UCSD-AML1 (cell line): ENCODE data around the gene FAM120B.

Source experiments
- DNase-seq: peaks from one replicate; lab custom pipeline; 2025; ENCODE audit not compliant: unreplicated experiment; lab: John Stamatoyannopoulos, UW

FAM120B gene

GRCh38 chr6:170271771-170272314, 34.7 kb upstream of the FAM120B start:
- DNase-seq: peak; percentile 71

- DNase-seq: no peak
These were observed 34.1 kb upstream of the FAM120B start for GRCh38 chr6:170272341-170273065.

DNA sequence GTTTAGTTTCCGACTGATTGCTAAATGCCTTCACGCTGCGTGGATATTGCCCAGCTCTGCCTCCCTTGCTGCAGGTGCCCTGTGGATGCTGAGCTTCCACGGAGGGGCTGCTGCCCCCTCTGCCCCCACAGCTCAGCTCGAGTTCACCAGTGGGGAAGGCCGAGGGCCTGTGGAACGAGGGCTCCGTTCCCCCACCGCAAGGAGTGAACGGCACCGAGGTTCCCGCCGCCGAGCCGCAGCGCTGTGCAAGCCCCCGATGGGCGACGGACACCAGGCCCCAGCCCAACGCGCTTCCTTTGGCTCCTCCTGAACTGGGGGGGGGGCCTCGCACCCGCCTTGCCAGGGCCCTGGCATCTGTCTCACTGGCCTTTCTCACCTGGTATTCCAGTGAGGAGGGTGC, 33.4 kb upstream of the FAM120B start:
- DNase-seq: no peak

- no peak for DNase-seq
These were observed 32.9 kb upstream of the FAM120B start for GRCh38 chr6:170273681-170274080.

DNA sequence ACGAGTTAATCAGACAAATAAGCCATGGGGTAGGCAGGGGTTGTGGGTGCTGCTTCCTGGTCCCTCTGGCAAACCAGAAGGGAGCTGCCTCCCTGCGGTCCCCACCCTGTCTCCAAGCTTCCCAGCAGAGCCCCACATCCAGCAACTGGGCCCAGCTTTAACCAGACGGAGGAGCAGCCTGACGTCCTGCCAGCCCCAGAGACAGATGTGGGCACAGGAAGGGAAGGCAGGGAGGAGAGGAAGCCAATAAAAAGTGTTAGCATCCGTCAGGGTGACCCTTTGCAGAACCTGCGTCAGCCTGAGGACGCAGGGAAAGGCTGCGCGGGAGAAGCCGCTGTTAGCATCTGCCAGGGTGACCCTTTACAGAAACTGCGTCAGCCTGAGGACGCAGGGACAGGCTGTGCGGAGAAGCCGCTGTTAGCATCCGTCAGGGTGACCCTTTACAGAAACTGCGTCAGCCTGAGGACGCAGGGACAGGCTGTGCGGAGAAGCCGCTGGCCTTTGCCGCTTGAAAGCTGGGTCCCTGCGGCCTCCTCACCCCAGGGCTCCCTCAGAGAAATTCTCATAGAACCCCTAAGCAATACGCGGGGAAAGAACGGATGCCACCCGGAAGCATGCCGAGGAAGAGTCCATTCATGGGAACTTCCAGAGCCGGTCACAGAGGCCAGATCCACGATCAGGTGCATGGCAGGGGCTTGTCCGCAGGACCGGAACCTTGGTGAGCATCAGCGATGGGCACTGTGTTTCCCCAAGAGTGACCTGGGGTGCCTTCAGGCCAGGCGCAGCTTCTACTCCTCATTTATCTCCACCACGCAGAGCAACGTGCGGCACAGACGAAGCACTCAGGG, 31.6 kb upstream of the FAM120B start:
- DNase-seq: no peak

DNA sequence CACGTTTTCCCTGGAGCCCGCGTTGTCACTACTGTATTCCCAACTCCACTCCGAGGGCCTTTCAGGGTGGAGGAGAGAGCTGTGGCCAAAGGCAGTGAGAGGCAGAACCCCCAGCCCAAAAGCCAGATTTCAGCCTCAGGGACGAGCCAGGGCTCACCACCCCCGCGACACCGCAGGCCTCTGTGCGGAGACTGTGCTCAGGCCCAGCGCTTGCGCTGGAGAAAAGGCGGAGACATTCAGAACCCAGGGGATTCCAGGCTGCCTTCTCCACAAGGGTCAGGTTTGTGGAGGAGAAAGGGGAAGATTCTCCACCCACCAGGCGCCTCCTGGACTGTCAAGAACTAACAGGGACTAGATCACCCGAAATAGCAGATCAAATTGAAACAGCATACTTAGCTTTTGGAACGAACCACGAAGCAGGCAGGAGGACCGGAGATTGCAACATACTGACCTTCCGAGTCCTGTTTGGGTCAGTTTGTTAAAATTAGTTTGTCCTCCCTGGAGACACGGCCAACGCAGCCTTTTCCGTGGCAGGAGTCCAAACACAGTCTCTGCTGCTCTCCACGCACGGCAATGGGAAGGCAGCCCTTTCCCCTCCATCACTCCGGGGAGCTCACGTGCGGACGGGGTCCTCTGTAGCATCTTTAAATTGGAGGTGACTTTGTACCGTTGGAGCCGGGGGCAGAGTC, 30.0 kb upstream of the FAM120B start:
- DNase-seq: no peak

DNA sequence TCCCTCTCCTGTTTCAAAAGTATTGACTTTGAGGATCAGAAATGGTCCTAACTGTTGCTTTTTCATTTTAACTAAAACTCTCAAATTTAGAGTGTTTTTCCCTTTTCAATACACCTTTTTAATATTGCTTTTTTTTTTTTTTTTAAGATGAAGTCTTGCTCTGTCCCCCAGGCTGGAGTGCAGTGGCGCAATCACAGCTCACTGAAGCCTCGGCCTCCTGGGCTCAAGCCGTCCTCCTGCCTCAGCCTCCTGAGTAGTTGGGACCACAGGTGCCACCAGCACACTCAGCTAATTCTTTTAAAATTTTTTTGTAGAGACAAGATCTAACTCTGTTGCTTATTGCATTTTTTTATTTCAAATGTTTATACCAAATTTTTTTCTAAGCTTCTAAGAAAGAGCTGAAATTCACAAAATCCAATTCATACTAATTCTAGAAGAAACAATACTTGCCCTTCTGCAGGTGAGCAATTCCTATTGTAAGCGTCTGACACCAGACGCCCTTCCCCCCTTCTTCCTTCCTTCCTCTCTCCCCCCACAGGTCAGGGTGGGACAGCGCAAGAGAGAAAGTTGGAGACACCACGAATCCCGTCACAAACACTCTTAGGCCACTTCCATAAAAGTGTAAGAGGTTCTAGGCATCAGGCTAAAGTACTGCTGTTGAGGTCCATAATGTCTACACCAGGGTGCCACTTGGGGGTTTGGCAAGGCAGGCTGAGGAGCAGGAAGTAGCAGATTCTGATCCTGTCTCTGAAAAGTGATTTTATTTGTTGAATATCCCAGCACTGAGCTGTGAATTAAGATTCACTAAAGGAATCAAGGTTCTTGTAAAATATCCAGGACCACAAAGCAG, 28.4 kb upstream of the FAM120B start:
- no peak for DNase-seq

GRCh38 chr6:170278743-170279094, 27.8 kb upstream of the FAM120B start:
- DNase-seq: peak; percentile 25

DNA sequence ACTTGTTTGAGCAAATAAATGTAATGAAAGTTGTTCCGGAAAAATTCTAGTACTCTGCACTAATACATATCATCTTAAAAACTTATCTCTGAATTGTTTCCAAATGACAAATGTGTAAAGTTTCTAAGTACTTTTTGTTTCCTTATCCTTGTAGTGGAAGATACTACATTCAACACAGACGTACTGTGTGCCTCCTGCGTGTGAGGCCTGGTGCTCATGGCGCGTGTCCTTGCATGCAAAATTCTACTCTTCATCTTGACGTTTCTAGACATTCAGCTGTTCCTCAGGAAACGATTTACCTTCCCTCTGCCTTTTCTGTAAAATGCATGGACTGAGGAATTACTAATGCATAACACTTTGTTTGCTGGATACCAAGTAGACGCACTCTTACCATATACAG, 27.1 kb upstream of the FAM120B start:
- no peak for DNase-seq

- no peak for DNase-seq
These were observed 26.4 kb upstream of the FAM120B start for GRCh38 chr6:170279977-170280688.

DNA sequence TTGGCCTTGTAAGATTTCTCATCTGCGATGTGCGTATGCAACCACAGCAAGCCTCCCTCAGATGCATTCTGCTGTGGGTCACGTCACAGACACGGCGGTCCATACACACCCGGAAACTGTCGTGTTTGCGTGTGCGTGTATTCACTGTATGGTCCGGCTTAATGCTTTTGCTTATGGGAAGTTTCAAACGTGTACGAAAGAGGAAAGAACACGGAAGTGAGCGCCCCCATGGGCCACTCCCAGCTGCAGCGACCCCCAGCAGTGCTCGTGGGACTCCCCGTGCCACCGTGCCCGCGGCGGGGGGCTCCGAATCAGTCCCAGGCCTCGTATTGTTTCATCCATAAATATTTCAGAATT, 25.9 kb upstream of the FAM120B start:
- no peak for DNase-seq

DNA sequence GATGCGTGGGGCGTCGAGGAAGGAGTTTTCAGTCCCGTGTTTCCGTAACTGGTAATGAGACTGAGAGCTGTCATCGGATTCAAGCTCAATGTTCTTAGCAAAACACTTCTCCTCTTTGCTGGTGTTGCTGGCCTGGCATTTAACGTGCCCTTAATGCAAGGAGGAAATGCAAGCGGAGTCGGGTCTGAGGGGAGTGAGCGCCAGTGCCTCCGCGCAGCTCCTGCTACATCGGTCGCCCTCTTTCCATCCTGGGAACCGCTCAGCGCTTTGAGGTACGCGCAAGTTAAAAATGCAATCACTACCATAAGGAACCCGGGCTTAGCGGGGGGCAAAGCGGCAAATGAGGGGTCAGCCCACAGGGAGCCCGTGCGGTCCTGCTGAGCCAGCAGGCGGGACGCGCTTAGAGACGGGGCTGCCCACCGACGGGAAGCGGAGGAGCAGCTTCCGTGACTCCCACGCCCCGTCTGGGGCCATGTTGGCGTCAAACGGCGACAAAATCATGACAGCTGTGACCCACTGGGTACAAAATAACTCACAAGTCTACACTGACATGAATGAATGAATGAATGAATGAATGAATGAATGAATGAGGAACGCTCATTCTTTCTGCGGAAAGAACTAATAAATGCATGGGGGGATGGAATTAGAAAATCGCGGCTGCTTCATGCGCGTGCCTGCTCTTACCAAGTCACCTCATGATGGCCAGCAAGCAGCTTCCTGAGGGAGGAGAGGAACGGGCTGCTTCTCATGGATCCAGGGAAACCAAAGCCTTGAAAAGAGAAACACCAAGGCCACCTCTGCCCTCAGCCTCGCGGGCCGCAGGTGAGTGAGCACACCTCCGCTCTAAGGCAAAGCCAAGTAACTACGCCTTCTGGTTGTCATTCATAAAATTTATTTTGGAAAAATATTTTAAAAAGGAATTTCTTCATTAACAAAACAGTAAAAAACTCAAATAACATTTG, 24.9 kb upstream of the FAM120B start:
- no peak for DNase-seq

GRCh38 chr6:170282512-170283158, 23.9 kb upstream of the FAM120B start:
- DNase-seq: no peak

DNA sequence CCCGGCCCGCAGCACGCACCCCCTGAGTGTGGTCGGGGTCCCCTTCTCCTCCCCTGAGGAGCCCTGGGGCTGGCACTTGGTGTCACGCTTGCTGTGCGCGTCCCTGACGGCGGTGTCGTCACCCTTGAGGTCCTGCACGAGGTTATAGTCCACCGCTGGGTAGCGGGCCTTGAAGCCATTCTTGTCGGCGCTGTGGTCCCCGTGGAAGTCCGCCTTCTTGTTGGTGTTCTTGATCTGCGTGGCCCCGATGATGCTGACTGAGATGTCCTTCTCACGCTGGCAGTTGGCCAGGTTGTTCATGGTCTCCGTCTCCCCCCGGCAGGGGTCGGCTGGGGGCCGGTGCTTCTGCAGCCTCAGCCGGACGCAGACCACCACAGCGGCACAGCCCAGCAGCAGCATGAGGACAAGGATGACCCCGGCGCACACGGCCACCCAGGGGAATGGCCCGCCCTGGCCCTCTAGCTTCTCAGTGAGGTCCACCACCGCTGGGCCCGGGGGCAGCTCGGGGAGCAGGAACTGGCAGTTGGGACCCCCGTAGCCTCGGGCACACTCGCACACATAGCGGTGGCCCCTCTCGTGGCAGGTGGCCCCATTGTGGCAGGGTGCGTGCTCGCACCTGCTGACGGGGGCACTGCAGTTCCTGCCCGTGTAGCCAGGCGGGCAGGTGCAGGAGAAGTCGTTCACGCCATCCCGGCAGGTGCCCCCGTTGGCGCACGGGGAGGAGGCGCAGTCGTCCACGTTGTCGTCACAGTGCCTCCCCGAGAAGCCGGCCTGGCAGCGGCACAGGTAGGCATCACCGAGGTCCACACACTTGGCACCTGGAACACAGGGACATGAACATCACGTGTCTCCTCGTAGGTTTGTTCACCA, 23.1 kb upstream of the FAM120B start:
- no peak for DNase-seq

DNA sequence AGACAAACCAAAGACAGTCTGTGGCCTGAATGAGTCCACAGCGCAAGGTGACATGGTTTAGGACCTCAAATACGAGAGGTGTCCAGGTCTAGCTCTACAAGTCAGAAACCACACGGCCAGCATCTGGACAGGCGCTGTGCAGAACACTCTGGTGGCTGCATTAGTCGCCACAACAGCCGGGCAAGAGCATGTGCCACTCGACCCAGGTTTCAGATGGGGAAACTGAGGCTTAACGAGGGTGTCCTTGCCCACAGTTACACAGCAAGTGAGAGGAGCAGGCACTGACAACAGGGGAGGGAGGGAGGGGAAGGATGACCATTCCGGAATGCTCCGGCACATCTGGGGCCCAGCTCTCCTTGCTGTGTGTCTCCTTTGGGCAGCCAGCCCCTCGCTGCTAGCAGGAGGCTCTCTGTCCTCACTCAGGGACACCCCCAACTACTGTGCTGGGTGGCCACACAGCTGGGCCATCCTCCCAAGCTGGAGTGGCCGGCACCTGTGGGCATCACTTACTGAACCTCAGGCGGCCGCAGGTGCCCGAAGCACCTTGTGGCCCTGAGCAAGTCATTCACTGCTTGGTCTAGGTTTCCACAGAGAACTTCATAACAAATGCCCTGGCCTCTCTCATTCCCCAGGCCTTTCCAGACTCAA, 22.3 kb upstream of the FAM120B start:
- no peak for DNase-seq

GRCh38 chr6:170284866-170285469, 21.6 kb upstream of the FAM120B start:
- DNase-seq: no peak

GRCh38 chr6:170285482-170285881, 21.1 kb upstream of the FAM120B start:
- DNase-seq: no peak
